CD4-positive, alpha-beta T cell (primary cell): ENCODE measurements around the gene QKI. TPM values are rescaled to one million over a fixed set of nuclear protein-coding genes. Genes with fewer than 3 reads are reported as not detected.

Experiments used
- ATAC-seq: fragments of 200-7000 bp; cut with Tn5 transposase; one replicate; pipeline ENCODE4 v1.10.0; 2022; ENCODE audit warnings: mild to moderate bottlenecking; ENCODE audit not compliant: poor library complexity
- CTCF ChIA-PET: fragments of 350-600 bp; sonication (Branson Sonifier 250); formaldehyde crosslinking; loops from one replicate; lab custom pipeline; 2021; ENCODE audit warnings: antibody characterized with exemption, inconsistent platforms; lab: Charles Lee
- POLR2A ChIA-PET: fragments of 350-600 bp; sonication (Branson Sonifier 250); formaldehyde crosslinking; loops from one replicate; lab custom pipeline; 2021; ENCODE audit warnings: antibody characterized with exemption, inconsistent platforms; lab: Charles Lee
- DNase-seq, 14 experiments: peaks; one replicate each; pipeline ENCODE4 v3.0.0-alpha.2; 2013 to 2020; ENCODE audit warnings: mixed read lengths in 2 of 14
- H3K27ac ChIP-seq, 2 donors: one replicate each; pipeline versions ENCODE4 v1.5.1 to v1.7.0; 2013; ENCODE audit warnings: low read length in 2 of 2, low read depth in 1 of 2, mild to moderate bottlenecking in 1 of 2
- H3K27me3 ChIP-seq, 2 experiments: 1 replicate in 1 of 2; 2 replicates in 1 of 2; pipeline versions ENCODE4 v1.6.1 to v1.7.0; 2013; ENCODE audit warnings: low read length in 2 of 2, control low read depth in 1 of 2, mild to moderate bottlenecking in 1 of 2, moderate library complexity in 1 of 2; ENCODE audit not compliant: insufficient read depth in 2 of 2, control insufficient read depth in 1 of 2
- H3K36me3 ChIP-seq: one replicate; pipeline ENCODE4 v1.6.1; 2013; ENCODE audit warnings: low read length, control low read depth; ENCODE audit not compliant: insufficient read depth
- H3K4me1 ChIP-seq: one replicate; pipeline ENCODE4 v1.6.1; 2013; ENCODE audit warnings: low read length, control low read depth; ENCODE audit not compliant: insufficient read depth
- H3K4me3 ChIP-seq: one replicate; pipeline ENCODE4 v1.5.1; 2013; ENCODE audit warnings: mild to moderate bottlenecking, low read length, moderate library complexity
- H3K9me3 ChIP-seq, 2 experiments: 1 replicate in 1 of 2; 2 replicates in 1 of 2; pipeline versions ENCODE4 v1.6.1 to v1.7.0; 2013; ENCODE audit warnings: low read length in 2 of 2, mild to moderate bottlenecking in 2 of 2, control low read depth in 1 of 2, moderate library complexity in 1 of 2; ENCODE audit not compliant: control insufficient read depth in 1 of 2, insufficient read depth in 1 of 2
- H3K27ac Mint-ChIP-seq: one replicate; pipeline ENCODE4 v1.8.0; 2020; ENCODE audit warnings: mixed read lengths
- H3K27me3 Mint-ChIP-seq: one replicate; pipeline ENCODE4 v1.8.0; 2021; ENCODE audit warnings: mixed read lengths
- H3K36me3 Mint-ChIP-seq: one replicate; pipeline ENCODE4 v1.8.0; 2021; ENCODE audit warnings: low read depth, mixed read lengths
- H3K4me1 Mint-ChIP-seq: one replicate; pipeline ENCODE4 v1.8.0; 2021; ENCODE audit warnings: low read depth, mixed read lengths
- H3K4me3 Mint-ChIP-seq: one replicate; pipeline ENCODE4 v1.8.0; 2020; ENCODE audit warnings: mild to moderate bottlenecking, mixed read lengths
- H3K9me3 Mint-ChIP-seq: one replicate; pipeline ENCODE4 v1.8.0; 2020; ENCODE audit warnings: mixed read lengths
- intact Hi-C, 2 experiments: fragments of 100-400 bp; cut with DNase I in 1 of 2; cut with micrococcal nuclease in 1 of 2; formaldehyde crosslinking; loops; one replicate each; pipeline versions ENCODE4 v1.15.1 to v1.9.0; 2023 to 2025; cut with DNase I, micrococcal nuclease
- total RNA-seq, 174 experiments: library from RNA in 2 of 174; stranded (reverse) in 2 of 174; gene quantifications; one replicate each; pipeline ENCODE4 v1.2.3 and lab custom pipeline; 2021 to 2026
- TF ChIP-seq, protein P1 (sequence below): fragments of 200-600 bp; IDR thresholded peaks from one replicate; pipeline ENCODE4 v1.8.0; 2022; ENCODE audit warnings: antibody characterized with exemption, mild to moderate bottlenecking

Gene QKI
- total RNA-seq, 2 experiments from 2014 or later, result 60.7 to 67.3 TPM

- H3K4me3 ChIP-seq, result no peak overlapping the region
- no peaks in the 10 kb centered on the region for H3K36me3 ChIP-seq
- no peaks in the 10 kb centered on the region for H3K27me3 ChIP-seq
- ChIA-PET POLR2A (no interaction called here), CTCF (no interaction called here)
- Mint-ChIP-seq H3K4me1 (no peaks in the 10 kb centered on the region), H3K4me3 (no peak overlapping the region), H3K36me3 (no peaks in the 10 kb centered on the region), H3K27ac (no peak overlapping the region), H3K9me3 (no peaks in the 10 kb centered on the region), H3K27me3 (peaks cover 8% of the 10 kb centered on the region)
- DNase-seq (no peak), ATAC-seq (no peak)
- TF ChIP-seq, protein P1, sequence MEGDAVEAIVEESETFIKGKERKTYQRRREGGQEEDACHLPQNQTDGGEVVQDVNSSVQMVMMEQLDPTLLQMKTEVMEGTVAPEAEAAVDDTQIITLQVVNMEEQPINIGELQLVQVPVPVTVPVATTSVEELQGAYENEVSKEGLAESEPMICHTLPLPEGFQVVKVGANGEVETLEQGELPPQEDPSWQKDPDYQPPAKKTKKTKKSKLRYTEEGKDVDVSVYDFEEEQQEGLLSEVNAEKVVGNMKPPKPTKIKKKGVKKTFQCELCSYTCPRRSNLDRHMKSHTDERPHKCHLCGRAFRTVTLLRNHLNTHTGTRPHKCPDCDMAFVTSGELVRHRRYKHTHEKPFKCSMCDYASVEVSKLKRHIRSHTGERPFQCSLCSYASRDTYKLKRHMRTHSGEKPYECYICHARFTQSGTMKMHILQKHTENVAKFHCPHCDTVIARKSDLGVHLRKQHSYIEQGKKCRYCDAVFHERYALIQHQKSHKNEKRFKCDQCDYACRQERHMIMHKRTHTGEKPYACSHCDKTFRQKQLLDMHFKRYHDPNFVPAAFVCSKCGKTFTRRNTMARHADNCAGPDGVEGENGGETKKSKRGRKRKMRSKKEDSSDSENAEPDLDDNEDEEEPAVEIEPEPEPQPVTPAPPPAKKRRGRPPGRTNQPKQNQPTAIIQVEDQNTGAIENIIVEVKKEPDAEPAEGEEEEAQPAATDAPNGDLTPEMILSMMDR, result no peak
- no peak overlapping the region for H3K27ac ChIP-seq
- intact Hi-C loops, result no loop called here
- no peaks in the 10 kb centered on the region for H3K4me1 ChIP-seq
- no peaks in the 10 kb centered on the region for H3K9me3 ChIP-seq
Measured at GRCh38 chr6:163389354-163389753, 25.2 kb upstream of the QKI start.

GRCh38 chr6:163390770-163391169 is 23.7 kb upstream of the QKI start:
- CTCF ChIA-PET, result no interaction called here

DNA sequence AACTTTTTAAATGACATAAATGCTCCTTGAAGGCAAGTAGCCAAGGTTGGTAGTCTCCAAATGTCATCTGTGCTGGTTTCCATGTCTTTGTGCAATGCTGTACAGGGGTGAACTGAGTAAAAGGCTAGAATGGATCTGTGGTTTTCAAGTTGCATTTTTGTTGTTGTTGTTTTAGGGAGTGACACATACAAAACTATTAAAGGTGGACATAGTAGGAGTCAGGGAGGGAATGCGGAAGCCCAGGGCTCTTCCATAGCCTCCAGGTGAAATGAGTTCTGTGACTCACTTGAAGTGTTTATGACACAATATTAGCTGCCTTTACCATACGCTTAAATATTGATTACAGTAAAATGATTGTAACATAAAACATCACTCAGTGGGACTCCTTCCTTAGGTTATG is 22.5 kb upstream of the QKI start:
- no peak overlapping the region for H3K27ac ChIP-seq
- intact Hi-C loops, result no loop called here
- Mint-ChIP-seq H3K4me1 (peaks cover 7% of the 10 kb centered on the region), H3K36me3 (no peaks in the 10 kb centered on the region), H3K27me3 (peaks cover 20% of the 10 kb centered on the region), H3K27ac (no peak overlapping the region), H3K4me3 (no peak overlapping the region), H3K9me3 (no peaks in the 10 kb centered on the region)
- H3K36me3 ChIP-seq, result no peaks in the 10 kb centered on the region
- ChIA-PET POLR2A (no interaction called here), CTCF (no interaction called here)
- DNase-seq (no peak), ATAC-seq (no peak)
- peaks cover 4 to 11% of the 10 kb centered on the region in 2 experiments for H3K27me3 ChIP-seq
- TF ChIP-seq, protein P1, result no peak
- no peaks in the 10 kb centered on the region for H3K9me3 ChIP-seq
- H3K4me3 ChIP-seq, result no peak overlapping the region
- H3K4me1 ChIP-seq, result no peaks in the 10 kb centered on the region

More at GRCh38 chr6:163390770-163391169, 23.7 kb upstream of the QKI start:
- no peak overlapping the region for H3K4me3 Mint-ChIP-seq
- H3K9me3 ChIP-seq, result no peaks in the 10 kb centered on the region
- no peaks in the 10 kb centered on the region for H3K4me1 ChIP-seq
- no peaks in the 10 kb centered on the region for H3K27me3 ChIP-seq
- intact Hi-C loops, result no loop called here
- H3K27me3 Mint-ChIP-seq, result peaks cover 8% of the 10 kb centered on the region
- no peaks in the 10 kb centered on the region for H3K36me3 ChIP-seq
- ATAC-seq (no peak), DNase-seq (no peak)
- TF ChIP-seq, protein P1, result no peak
- no peak overlapping the region for H3K27ac ChIP-seq
- POLR2A ChIA-PET, result no interaction called here
- no peaks in the 10 kb centered on the region for H3K9me3 Mint-ChIP-seq
- no peak overlapping the region for H3K27ac Mint-ChIP-seq
- H3K4me1 Mint-ChIP-seq, result no peaks in the 10 kb centered on the region
- H3K4me3 ChIP-seq, result no peak overlapping the region
- no peaks in the 10 kb centered on the region for H3K36me3 Mint-ChIP-seq
